Measurements from ENCODE around the gene SIAE. TPM values are rescaled to one million over a fixed set of nuclear protein-coding genes. Genes with fewer than 3 reads are reported as not detected.

The SIAE gene
- total and polyA plus RNA-seq, 2 donors (not counting 1 experiment from before 2014, with no cell fraction given) = 3.6 to 4.5 TPM

- no peak overlapping the region for H3K4me3 Mint-ChIP-seq
- no peak for DNase-seq
- no peak overlapping the region for H3K4me3 ChIP-seq (ENCODE audit: control extremely low read depth in 1 of 5, extremely low read depth in 1 of 5, insufficient read depth in 1 of 5, low read depth in 2 of 5, low read length in 4 of 5)
- H3K79me2 ChIP-seq (ENCODE audit: control insufficient read depth, insufficient read depth, low read length) = no peaks in the 10 kb centered on the region
- peaks cover 6% of the 10 kb centered on the region for H3K4me1 Mint-ChIP-seq
- H3K27ac Mint-ChIP-seq = no peak overlapping the region
- WGBS (ENCODE audit: insufficient coverage) = no CpG with 5 or more reads among the region's 5 CpGs
- POLR2A ChIA-PET = no interaction called here
- H3K9me3 Mint-ChIP-seq (ENCODE audit: insufficient read depth) = peaks cover 5% of the 10 kb centered on the region
- no peak for ATAC-seq (ENCODE audit: low read depth)
- no peak overlapping the region for H2AFZ ChIP-seq (ENCODE audit: insufficient read depth, low read depth, low read length, poor library complexity, severe bottlenecking)
- H3K4me1 ChIP-seq (ENCODE audit: control insufficient read depth in 2 of 2, insufficient read depth in 2 of 2, low read length in 2 of 2) = peaks cover 5% of the 10 kb centered on the region in 2 donors
- no peaks in the 10 kb centered on the region for H4K20me1 ChIP-seq (ENCODE audit: control insufficient read depth, insufficient read depth, low read length, poor library complexity, severe bottlenecking)
- H3K36me3 ChIP-seq (replicated peaks in 1 of 2; ENCODE audit: control extremely low read depth in 1 of 2, control insufficient read depth in 1 of 2, extremely low read depth in 1 of 2, insufficient read depth in 2 of 2, low read length in 1 of 2) = no peaks in the 10 kb centered on the region
- TF ChIP-seq EZH2 (IDR thresholded peaks at IDR 0.05; ENCODE audit: borderline replicate concordance, insufficient read depth, low read depth, low read length, poor library complexity, severe bottlenecking) (no peak), CTCF (IDR thresholded peaks at IDR 0.05) (no peak)
- intact Hi-C loops (cut with micrococcal nuclease) = no loop called here
- H3K27me3 ChIP-seq (replicated peaks in 1 of 4; ENCODE audit: control extremely low read depth in 1 of 4, control insufficient read depth in 3 of 4, insufficient read depth in 4 of 4, low read length in 3 of 4) = no peaks in the 10 kb centered on the region
- H3K9ac ChIP-seq (ENCODE audit: low read length) = no peak overlapping the region
- no peak overlapping the region for H3K27ac ChIP-seq (ENCODE audit: low read length in 2 of 2)
- H3K9me3 ChIP-seq (ENCODE audit: control extremely low read depth in 1 of 3, control insufficient read depth in 2 of 3, insufficient read depth in 1 of 3, low read length in 2 of 3) = peaks cover 0 to 14% (median 10%) of the 10 kb centered on the region in 3 donors
- CTCF ChIA-PET = interaction anchor here (2.0 to 2.3 kb wide), 2 partner anchors 9 to 116 kb away, joined by 8 to 15 read pairs; no protein-coding TSS in a partner anchor
- H3K27me3 Mint-ChIP-seq = no peaks in the 10 kb centered on the region
- no peak overlapping the region for H3K4me2 ChIP-seq (replicated peaks; ENCODE audit: low read depth, low read length, poor library complexity, severe bottlenecking)
These were observed 4.9 kb upstream of the SIAE start for GRCh38 chr11:124678416-124678815.

GRCh38 chr11:124676386-124676785 is 2.8 kb upstream of the SIAE start:
- no peak overlapping the region for H3K4me2 ChIP-seq (replicated peaks; ENCODE audit: low read depth, low read length, poor library complexity, severe bottlenecking)
- ATAC-seq (ENCODE audit: low read depth) (no peak), DNase-seq (no peak)
- CTCF ChIA-PET = interaction anchor here (1.2 to 1.7 kb wide), 2 partner anchors 70 to 87 kb away, joined by 3 read pairs; no protein-coding TSS in a partner anchor
- no CpG with 5 or more reads among the region's 2 CpGs for WGBS (ENCODE audit: insufficient coverage)
- H4K20me1 ChIP-seq (ENCODE audit: control insufficient read depth, insufficient read depth, low read length, poor library complexity, severe bottlenecking) = no peaks in the 10 kb centered on the region
- Mint-ChIP-seq H3K4me1 (peaks cover 18% of the 10 kb centered on the region), H3K27me3 (no peaks in the 10 kb centered on the region), H3K9me3 (ENCODE audit: insufficient read depth) (no peaks in the 10 kb centered on the region), H3K4me3 (no peak overlapping the region), H3K27ac (no peak overlapping the region)
- POLR2A ChIA-PET = no interaction called here
- no peak overlapping the region for H2AFZ ChIP-seq (ENCODE audit: insufficient read depth, low read depth, low read length, poor library complexity, severe bottlenecking)
- intact Hi-C loops (cut with micrococcal nuclease) = no loop called here
- H3K9ac ChIP-seq (ENCODE audit: low read length) = no peak overlapping the region
- no peak overlapping the region for H3K4me3 ChIP-seq (ENCODE audit: control extremely low read depth in 1 of 5, extremely low read depth in 1 of 5, insufficient read depth in 1 of 5, low read depth in 2 of 5, low read length in 4 of 5)
- no peak overlapping the region for H3K27ac ChIP-seq (ENCODE audit: low read length in 2 of 2)
- no peaks in the 10 kb centered on the region for H3K79me2 ChIP-seq (ENCODE audit: control insufficient read depth, insufficient read depth, low read length)
- H3K36me3 ChIP-seq (replicated peaks in 1 of 2; ENCODE audit: control extremely low read depth in 1 of 2, control insufficient read depth in 1 of 2, extremely low read depth in 1 of 2, insufficient read depth in 2 of 2, low read length in 1 of 2) = no peaks in the 10 kb centered on the region
- peaks cover 13 to 14% of the 10 kb centered on the region in 2 donors for H3K4me1 ChIP-seq (ENCODE audit: control insufficient read depth in 2 of 2, insufficient read depth in 2 of 2, low read length in 2 of 2)
- TF ChIP-seq EZH2 (IDR thresholded peaks at IDR 0.05; ENCODE audit: borderline replicate concordance, insufficient read depth, low read depth, low read length, poor library complexity, severe bottlenecking) (no peak), CTCF (IDR thresholded peaks at IDR 0.05) (no peak)
- H3K27me3 ChIP-seq (replicated peaks in 1 of 4; ENCODE audit: control extremely low read depth in 1 of 4, control insufficient read depth in 3 of 4, insufficient read depth in 4 of 4, low read length in 3 of 4) = no peaks in the 10 kb centered on the region
- H3K9me3 ChIP-seq (ENCODE audit: control extremely low read depth in 1 of 3, control insufficient read depth in 2 of 3, insufficient read depth in 1 of 3, low read length in 2 of 3) = no peaks in the 10 kb centered on the region
